ENCODE measurements around the gene EVA1A.

The EVA1A gene

DNA sequence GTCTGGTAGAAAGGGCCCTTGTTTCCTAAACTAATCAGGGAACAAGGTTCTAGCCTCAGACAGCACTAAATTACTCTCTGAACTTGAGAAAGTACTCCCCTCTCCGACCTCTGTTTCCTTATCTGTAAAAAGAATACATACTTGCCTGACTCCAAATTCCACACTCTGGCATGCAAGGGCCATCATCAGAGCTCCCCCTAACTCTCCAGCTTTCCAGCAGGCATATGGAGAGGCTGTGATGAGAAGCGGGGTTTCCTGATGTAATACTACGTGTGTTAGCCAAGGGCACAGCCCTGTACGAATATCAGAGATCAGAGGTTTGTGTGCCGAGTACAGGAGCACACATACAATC is 1.8 kb upstream of the EVA1A start:
- no peak for DNase-seq

DNA sequence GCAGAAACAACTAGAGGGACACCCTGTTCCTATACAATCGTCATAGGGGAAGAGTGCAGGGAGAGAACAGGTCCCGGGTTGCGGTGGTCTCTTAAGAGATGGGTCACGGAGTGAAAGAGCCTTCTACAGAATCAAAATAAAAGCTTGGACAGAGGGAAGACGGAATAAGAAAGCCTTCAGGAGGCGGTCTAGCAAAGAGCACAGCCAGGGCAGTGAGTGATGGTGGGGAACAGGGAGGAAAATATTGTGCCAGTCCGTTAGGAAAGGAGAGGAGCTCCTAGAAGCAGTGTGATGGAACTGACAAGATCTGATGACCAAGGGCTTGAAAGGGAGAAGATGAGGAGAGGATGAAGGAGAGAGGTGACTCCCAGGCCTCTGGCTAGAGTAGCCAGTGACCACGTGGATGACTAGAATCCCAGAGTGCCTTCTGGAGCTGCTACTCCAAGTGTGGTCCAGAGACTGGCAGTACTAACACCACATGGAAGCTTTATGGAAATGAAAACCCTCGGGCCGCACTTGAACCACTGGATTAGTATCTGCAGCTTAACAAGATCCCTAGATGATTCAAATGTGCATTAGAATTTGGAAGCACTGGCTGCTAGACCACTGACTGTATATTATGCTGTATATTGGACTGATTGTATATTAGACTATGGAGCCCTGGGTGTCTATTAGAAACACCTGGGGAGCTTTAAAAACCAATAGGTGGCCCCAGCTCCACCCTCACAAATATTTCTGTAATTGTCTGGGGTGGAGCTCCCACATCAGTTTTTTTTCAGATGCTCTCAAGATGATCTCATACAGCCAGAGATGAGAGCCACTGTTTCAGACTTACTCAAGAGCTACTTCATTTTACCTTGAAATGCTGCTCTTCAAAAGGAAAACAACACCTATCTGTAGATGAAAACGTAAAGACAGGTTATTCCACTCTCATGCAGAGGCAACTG is 1.1 kb upstream of the EVA1A start:
- no peak for DNase-seq

DNA sequence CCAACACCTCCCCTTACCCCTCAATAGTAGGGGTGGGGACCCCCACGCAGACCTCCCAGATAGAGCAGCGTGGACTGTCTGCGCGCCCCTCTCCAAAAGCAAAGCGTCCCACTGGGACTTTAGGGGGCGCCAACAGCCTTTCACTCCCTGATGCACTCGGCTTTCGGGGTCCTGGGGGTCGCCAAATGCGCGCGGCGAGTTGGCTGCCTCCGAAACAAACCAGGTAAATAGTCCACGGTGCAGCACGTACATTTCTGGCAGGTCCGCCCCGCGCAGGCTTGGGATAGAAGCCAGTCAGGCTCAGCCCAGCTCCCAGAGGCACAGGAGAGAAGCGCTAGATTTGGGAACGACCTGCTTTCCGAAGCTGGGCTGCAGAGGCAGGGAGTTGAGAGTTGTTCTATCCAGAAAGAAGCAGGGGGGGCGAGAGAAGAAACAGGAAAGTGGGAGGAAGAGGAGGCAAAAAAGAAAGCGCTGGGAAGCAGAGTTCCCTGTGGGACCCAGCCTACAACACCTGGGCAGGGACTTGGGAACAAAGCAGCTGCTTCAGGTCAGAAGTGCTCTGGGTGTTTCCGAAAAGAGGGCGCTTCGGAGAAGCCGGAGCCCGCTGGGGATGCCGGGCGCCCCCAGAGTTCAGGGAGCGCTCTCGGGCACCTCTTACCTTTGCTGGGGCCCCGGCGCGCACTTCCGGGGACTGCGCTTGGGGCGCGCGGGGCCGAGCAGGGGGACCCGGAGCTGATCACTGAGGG is 544 bp downstream of the EVA1A start:
- no peak for DNase-seq

DNA sequence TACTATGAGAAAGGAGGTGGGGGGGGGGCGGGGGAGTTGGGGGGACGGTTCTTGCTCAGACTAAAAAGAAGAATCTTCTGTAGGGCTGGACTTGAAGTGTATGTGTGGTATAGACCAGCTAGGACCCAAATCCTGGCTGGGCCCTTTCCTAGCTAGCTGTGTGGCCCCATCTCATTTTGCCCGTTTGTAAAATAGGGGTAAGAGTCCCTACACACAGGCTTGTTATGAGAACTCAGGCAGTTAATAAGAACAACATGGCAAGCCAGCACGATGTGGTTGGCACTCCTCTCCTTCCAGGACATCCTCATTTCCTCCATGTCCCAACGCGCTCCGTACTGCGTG is 1.1 kb downstream of the EVA1A start:
- DNase-seq: no peak

DNA sequence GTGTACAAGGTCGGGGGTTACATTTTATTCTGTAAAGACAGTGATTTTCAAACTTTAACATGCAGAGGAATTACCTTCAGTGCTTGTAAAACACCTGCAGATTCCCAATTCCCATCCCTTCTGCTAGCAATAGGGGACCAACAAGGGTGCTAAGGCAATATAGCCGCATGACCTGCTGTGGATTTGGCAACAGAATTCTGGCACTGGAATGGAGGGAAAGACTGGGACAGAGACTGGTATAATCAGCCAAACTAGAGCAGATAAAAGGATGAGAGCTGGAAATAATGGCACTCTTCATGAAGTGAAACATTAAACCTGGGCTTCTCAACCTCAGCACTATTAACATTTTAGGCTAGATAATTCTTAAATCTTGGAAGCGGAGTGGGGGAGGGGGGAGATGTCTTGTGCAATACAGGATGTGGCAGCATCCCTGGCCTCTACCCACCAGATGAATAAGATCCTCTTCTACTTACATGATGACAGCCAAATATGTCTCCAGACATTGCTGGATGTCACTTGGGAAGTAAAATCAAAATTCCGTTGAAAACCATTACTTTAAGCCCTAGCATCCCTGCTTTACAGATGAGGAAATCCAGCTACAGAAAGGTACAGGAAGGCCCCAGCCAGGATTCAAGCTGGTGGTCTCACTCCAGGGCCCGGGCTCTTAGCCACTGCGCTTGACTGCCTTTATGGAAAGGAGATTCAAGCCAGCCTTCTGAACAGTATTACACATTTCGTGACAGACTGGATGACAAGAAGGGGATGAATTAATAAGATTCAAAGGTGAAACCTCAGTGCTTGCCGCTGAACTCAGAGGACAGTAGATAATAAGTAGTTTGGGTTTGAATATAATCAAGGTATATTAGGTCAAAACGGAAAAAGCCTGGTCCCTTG is 1.7 kb downstream of the EVA1A start:
- no peak for DNase-seq

DNA sequence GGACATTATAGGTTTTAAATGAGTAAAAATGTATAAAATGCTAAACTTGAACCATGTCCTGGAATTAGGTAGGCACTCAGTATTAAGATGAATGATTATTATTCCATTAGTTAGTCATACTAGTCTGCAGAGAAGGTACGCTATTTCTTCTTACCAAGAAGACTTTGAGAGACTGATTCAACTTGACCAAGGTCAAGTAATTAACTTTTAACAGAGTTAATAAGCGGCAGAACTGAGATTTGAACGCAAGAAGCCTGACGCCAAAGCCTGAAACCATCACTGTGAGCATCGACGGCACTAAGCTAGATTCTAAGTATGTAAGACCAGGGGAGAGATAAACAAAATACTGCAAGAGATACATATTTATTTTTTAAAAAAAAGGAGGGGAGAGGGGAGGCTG is 2.6 kb downstream of the EVA1A start:
- no peak for DNase-seq

DNA sequence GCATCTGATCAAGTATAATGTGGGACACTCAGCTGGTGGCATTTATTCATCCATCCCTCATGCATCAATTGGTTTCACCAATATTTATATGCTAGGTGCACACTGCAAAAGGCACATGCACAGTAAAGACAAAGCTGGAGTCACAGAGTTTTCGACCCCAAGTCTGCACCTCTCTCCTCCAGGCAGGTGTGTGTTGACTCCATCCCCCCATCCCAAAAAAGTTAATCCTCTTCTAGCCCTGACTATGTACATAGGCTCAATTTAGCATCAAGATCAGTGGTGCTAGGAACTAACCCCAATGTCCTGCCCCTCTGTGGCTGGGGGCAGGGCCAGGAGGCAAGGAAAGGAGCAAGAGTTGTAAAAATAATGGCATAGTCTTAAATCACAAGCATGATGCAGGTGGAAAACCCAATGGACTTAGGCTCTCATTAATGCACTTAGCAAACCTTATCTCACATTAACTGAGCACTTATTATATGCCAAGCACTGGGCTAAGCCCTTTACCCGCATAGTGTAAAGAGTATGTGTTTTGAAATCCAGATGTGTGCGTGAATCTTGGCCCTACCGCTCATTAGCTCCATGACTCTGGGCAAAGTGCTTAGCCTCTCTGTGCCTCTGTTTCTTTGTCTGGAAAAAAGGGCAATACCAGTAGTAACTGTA is 3.1 kb downstream of the EVA1A start:
- no peak for DNase-seq

DNA sequence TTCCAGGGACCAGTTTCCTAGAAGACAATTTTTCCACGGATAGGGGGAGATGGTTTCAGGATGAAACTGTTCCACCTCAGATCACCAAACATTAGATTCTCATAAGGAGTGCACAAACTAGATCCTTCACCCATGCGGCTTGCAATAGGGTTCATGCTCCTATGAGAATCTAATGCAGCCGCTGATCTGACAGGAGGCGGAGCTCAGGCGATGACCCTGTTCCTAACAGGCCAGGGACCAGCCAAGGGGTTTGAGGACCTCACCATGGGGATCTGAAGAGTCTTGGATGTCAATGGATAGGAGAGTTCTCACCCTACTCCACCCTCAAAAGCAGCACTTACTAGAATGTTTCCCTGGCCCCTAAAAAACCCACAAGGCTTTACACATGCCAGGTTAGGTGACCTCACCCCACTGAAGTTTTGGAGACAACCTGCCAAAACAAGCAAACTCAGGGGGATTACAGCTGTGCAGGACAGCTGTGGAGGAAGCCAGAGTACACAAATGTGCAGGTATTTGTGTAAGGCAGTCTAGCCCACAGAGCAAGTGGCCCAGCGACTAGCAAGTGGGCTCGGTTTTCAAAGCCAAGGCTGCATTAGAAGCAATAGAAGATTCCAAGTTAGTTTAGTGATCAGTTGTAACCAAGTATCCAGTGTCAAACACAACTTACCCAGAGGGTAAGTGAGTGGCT is 3.9 kb downstream of the EVA1A start:
- DNase-seq: no peak

DNA sequence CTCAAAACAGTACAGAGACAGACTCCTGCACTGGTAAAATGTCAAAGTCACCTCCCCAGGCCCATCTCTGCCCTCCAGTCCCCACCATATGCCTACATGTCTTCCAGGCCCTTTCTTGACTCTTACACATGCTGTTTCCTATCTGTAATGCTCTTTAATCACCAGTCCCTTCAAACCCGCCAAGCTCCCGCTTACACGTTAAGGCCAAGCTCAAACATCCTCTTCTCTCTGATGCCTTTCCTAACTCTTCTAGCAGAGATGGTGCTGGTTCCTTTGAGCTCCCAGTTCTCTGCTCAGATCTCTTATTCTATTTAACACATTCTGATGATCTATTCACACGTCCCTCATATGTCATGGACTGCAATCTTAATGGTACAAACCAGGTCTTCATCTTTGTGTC is 5.0 kb downstream of the EVA1A start:
- DNase-seq: no peak

DNA sequence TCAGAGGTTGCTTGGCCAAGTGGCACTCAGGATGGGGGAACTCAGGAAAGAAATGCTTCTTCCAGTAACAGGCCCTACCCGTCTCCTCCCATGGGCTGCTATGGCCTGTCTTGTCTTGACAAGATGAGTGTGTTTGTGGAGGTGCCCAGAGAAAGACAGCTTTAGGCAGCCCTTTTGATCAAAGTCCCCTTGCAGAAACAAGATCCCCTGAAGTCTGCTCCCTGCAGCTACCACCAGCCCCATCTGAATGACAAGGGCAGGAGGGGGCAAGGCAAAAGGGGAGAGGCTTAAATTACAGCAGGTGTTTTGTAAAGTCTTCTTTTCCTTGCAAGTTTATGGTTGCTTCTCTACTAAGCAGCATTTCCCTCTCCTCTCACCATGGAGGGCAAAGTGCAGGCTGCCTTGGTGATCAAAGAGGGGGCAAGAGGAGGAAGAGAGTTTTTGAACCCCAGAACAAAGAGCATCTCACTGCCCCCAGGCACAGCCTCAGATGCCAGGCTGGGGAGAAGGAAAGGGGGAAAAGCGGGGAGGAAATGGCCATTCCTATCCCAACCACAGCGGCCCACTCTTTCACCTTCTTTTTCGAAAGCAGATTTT is 6.7 kb downstream of the EVA1A start:
- DNase-seq: no peak

DNA sequence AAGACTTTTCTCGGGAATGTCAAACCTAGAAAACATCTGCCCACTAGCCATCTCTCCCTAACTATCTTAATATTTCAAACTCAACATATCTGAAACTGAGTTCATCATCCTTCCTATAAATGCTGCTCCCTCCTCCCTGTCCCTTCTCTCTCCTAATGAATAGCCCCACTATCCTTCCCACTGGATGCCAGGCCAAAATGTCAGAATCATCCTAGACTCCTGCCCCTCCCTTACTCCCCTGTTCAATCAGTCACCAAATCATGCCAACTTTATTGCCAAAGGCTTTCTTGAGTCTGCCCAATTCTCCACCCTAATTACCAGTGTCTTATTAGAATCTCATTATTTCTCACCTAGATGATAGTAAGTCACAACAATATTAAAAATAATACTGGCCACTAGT is 8.5 kb downstream of the EVA1A start:
- DNase-seq: no peak

DNA sequence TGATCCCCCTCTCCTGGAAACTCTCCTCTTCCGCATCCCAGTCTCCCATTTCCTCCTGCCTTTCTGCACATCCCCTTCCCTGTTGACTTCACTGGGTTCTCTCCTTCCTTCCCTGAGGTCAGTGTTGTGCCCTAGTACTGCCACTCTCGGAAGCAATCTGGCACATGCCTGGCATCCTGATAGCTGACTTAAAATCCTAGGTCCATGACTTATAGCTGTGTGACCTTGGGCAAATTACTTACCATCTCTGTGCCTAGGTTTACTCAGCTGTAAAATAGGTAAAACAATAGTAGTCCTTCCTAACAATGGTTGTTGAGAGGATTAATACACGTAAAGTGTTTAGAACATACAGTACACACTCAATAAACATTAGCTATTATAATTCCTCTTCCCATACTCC is 9.3 kb downstream of the EVA1A start:
- no peak for DNase-seq

DNA sequence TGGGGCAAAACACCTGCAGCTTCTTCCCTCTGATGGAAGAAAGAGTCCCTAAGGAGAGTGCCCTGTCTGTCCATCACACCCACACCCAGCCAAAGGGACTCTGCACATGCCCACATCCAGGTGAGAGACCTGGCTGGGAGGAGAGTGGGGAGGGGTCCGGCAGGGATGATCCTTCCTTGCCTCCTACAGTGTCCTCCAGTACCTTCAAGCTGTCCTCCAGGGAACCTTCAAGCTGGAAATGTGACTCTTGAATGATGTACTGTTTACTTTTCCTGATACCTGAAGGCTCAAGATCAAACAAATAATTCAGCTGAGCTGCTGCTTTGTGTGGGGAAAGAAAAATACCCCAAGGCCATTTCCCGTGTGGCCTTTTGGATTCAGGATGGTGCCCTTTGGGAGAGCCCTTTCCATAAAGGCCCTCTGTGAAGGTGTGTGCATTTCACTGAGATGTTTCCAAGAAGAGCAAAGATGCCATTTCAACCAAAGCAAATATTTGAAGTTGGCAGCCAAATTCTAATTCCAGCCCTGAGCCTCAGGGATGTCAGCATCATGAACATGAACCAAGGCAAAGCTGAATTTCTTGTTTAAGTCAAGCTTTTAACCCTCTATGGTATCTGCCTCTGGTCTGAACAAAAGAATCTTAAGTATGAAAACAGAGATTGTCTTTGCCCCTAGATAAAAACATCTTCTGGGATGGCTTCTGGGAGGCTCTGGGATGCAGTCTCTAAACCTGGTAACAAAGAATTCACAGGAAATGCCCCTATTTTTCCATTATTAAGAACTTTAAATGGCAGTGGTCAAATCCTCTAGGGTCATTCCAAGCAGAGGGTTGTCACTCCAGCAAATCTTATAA is 11.1 kb downstream of the EVA1A start:
- DNase-seq: no peak

DNA sequence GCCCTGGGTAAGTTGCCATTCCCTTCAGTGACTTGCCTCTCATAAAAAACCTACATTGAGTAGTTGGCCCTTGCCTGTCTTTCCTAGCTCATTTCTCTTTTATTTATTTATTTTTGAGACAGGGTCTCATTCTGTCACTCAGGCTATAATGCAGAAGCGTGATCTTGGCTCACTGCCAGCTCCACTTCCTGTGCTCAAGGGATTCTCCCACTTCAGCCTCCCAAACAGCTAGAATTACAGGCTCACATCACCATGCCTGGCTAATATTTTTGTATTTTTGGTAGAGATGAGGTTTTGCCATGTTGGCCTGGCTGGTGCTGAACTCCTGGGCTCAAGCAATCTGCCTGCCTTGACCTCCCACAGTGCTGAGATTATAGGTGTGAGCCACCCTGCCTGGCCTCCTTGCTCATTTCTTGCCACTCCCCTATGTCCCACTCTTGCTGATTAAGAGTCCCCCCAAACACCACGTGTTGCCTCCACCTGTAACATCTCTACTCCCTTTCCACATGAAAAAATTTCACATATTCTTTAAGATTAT is 12.6 kb downstream of the EVA1A start:
- no peak for DNase-seq

DNA sequence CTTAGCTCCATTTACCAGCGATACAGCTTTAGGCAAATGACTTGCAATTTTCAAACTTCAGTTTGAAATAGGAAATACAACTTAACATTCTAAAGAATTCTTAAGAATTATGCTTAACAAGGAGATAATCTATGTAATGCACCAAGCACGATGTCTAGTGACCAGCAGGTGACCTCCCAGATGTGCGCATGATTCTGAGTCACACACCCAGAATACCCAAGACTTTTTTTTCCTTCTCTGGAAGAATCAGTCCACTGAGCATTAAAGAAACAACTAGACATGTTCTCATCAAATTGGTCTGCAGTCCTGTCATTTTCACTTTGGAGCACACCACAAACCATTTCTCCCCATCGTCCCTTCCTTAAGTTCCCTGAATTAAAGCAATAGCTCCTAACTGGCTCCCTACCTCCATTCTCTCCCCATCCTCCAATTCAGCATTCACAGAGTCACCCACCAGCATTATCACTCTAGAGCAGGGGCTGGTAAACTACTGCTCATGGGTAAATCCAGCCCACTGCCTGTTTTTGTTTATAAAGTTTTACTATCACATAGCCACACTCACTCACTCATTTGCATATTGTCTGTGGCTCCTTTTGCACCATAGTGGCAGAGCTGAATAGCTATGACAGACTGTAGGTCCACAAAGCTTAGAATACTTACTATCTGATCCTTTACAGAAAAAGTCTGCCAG is 13.2 kb downstream of the EVA1A start:
- no peak for DNase-seq

DNA sequence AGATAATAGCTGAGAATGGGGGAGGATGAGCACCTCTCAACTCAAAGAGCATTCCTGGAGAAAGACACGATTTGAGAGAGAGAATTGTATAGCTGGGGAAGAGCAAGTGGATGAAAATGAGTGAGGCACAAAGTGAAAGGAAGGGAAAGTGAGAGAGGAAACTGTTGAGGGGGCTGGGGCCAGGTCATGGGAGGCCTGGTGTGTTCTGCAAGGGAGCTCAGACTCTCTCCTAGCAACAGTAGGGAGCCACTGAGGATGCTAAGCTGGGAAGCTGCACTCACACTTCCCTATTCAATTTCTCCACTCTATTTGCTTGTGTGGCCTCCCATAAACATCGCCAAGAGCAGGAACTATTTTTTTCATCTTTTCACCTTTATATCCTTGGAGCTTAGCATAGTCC is 14.8 kb downstream of the EVA1A start:
- no peak for DNase-seq

DNA sequence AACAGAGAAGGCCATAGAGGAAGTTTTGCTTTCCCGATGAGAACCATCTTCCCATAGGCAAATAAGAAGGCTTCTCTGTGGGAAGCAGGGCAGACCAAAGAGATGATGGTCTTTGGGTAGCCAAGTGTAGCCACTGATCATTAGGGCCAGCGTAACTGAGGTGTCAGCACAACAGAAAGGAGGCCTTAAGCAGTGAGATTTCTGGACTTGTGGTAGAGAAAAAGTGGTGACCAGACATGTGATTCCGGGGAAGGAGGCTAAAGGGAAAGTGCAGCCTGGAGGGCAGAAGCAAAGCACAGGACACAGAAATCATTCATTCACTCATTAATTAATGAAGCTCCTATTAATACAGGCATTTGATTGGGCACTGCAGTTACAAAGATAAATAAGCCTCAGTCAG is 15.4 kb downstream of the EVA1A start:
- DNase-seq: no peak

DNA sequence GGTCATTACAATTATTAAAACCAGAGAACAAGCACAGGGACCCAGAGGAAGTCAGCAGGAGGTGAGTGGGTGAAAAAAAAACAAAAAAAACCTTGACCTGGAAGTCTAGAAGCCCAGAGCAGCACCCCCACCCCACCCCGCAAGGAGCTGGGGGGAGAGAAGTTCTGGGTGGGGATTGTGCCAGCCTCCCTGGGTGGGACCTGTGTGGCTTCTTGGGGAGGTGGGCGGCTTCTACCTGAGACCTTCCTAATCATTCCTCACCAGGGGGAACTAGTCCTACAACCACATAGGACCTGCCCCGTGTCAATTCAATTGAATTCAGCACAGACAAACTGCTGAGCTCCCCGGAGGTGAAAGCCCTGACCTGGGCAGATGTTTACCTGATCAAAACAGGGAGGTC is 17.3 kb downstream of the EVA1A start:
- no peak for DNase-seq

DNA sequence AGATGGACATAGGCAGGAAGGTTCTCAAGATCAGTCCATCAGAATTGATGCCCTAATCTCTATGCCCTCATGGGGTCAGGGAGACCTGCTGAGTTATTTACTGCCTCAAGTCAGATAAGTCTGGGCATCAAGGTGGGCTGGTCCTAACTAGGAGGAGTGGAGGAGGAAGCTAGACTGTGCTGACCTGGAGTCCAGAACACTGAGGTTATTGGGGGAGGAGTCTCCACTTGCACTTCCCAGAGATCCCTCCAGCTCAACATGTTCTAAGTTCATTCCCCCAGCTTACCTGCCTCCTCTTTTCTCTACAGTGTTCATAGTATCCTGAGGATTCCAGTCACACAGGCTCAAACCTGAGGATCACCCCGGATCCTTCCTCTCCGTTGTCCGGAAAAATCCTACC is 19.3 kb downstream of the EVA1A start:
- no peak for DNase-seq

DNA sequence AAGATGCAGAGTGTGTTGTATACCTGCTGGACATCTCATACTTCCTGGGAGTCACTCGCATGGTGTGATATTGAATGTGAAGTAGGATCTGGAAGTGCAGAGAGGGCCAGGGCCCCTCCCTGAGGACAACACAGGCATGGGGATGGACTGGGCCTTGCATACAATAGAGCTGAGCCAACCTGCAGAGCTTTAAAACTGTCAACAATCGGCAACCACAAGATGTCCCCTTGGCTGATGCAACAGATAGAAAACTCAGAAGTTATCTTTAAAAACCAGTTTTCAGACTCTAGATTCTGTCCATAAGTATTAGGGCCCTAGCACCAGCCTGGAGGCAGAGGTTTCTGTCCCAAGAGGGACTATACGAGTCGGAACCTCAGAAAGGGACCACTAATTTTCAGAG is 19.7 kb downstream of the EVA1A start:
- DNase-seq: no peak
